T-helper 2 cell treated with Interferon-gamma antibody and Interleukin-4, amounts not matched to agents 5 μg/mL and 100 μg/mL, for 36 hours (primary cell): Measurements from ENCODE around the gene PIK3C2A.

ENCODE experiments used
- DNase-seq: peaks from one replicate; pipeline ENCODE4 v3.0.0; 2021; ENCODE audit warnings: low spot score
- H3K27ac Mint-ChIP-seq: one replicate; pipeline ENCODE4 v1.8.0; 2021; ENCODE audit warnings: mild to moderate bottlenecking, mixed read lengths
- H3K27me3 Mint-ChIP-seq: one replicate; pipeline ENCODE4 v1.8.0; 2021; ENCODE audit warnings: low read depth, mixed read lengths
- H3K36me3 Mint-ChIP-seq: one replicate; pipeline ENCODE4 v1.8.0; 2021; ENCODE audit warnings: low read depth, mixed read lengths
- H3K4me1 Mint-ChIP-seq: one replicate; pipeline ENCODE4 v1.8.0; 2021; ENCODE audit warnings: low read depth, mixed read lengths
- H3K4me3 Mint-ChIP-seq: one replicate; pipeline ENCODE4 v1.8.0; 2022; ENCODE audit warnings: mild to moderate bottlenecking, moderate library complexity, mixed read lengths
- H3K9me3 Mint-ChIP-seq: one replicate; pipeline ENCODE4 v1.8.0; 2021; ENCODE audit warnings: mixed read lengths

PIK3C2A gene

DNA sequence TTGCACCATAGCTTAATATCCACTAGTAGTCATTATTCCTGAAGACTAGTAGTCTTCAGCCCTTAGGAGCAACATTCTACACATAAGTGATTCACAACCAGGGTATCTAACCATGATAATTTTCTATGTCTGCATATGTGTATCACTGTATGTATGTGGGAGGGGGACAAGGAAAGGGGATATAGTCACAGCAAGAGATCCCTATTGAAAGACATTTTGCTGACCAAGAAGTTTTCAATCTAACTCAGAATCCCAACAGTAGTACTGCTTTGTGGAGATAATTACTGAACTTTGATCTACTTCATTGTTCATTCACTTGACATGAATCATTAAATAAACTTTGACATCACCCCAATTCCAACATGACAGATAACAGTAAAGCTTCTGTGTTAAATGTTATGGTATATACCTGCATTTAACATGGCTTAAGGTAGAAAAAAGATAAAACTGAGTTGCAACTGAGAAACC, 10.3 kb downstream of the PIK3C2A start:
- no peaks in the 10 kb centered on the region for H3K4me1 Mint-ChIP-seq
- no peaks in the 10 kb centered on the region for H3K27me3 Mint-ChIP-seq
- no peak overlapping the region for H3K4me3 Mint-ChIP-seq
- H3K36me3 Mint-ChIP-seq, result peaks cover 8% of the 10 kb centered on the region
- no peak overlapping the region for H3K27ac Mint-ChIP-seq
- no peak for DNase-seq
- H3K9me3 Mint-ChIP-seq, result no peaks in the 10 kb centered on the region

DNA sequence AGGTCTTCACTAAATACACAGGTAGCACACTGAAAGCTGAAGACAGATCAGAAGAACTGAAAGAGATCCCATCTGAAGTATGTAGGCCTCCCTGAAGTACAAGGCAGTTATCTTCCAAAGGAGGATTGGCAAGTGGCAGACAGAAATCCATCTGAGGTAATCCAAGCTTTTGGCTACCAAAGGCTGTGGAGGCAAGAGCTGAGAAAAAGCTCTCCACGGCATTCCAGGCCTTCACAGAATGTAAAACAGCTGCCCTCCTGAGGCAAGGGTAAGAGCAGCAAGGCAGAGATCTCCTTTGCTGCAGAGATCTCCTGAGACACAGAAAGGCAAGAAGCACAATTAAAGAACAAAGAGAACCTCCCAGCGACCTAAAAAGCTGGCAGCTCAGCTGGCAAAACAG, 19.1 kb downstream of the PIK3C2A start:
- Mint-ChIP-seq H3K9me3 (no peaks in the 10 kb centered on the region), H3K27me3 (no peaks in the 10 kb centered on the region), H3K36me3 (peaks cover 7% of the 10 kb centered on the region), H3K27ac (no peak overlapping the region), H3K4me3 (no peak overlapping the region), H3K4me1 (no peaks in the 10 kb centered on the region)
- no peak for DNase-seq

DNA sequence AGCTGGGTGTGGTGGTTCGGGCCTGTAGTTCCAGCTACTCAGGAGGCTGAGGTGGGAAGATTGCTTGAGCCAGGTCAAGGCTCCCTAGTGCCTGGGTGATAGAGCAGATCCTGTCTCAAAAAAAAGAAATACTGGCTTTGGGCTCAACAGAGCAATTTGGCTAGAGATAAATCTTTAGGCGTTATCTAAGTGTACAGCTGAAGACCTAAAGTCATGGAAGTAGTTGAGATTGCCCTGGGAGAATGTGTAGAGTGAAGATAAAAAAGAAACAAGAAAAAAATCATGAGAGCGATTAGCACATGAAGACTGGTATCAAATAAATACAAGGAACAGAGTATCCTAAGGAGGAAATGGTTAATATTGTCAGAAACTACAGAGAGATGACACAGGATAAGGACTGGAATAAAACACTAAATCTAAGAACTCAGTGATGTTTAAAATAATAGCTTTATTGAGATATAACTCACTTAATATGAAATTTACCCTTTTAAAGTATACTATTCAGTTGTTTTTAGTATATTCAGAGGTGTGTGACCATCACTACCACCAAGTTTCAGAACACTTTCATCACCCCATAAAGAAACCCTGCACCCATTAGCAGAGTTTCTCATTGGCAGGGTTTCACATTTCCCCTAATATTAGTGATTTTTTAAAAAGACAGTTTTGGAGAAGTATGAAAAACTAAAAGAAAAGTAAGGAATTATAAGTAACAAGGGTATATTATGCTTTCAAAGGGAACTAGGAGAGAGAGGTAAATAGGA, 20.7 kb downstream of the PIK3C2A start:
- no peak overlapping the region for H3K27ac Mint-ChIP-seq
- H3K4me3 Mint-ChIP-seq, result no peak overlapping the region

DNA sequence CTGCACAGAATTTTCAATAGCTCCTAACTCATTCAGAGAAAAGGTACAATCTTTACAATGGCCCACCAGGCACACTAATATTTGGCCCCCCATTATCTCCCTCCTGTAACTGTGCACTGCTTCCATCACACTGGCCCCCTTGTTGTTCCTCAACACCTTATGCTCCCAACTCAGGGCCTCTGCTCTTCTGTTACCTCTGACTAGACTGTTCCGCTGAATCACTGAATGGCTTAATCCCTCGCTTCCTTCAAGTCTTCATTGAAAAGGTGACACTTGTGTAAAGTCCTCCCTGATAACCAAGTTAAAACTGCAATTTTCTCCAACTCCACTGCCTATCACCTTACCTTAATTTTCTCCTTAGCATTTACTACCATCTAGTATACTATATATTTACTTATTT, 21.8 kb downstream of the PIK3C2A start:
- Mint-ChIP-seq H3K4me1 (no peaks in the 10 kb centered on the region), H3K4me3 (no peak overlapping the region), H3K9me3 (no peaks in the 10 kb centered on the region), H3K27me3 (no peaks in the 10 kb centered on the region), H3K27ac (no peak overlapping the region), H3K36me3 (peaks cover 4% of the 10 kb centered on the region)
- no peak for DNase-seq

More for the DNA sequence above, 20.7 kb downstream of the PIK3C2A start:
- Mint-ChIP-seq H3K27me3 (no peaks in the 10 kb centered on the region), H3K4me1 (no peaks in the 10 kb centered on the region), H3K36me3 (peaks cover 4% of the 10 kb centered on the region), H3K9me3 (no peaks in the 10 kb centered on the region)
- DNase-seq, result no peak

DNA sequence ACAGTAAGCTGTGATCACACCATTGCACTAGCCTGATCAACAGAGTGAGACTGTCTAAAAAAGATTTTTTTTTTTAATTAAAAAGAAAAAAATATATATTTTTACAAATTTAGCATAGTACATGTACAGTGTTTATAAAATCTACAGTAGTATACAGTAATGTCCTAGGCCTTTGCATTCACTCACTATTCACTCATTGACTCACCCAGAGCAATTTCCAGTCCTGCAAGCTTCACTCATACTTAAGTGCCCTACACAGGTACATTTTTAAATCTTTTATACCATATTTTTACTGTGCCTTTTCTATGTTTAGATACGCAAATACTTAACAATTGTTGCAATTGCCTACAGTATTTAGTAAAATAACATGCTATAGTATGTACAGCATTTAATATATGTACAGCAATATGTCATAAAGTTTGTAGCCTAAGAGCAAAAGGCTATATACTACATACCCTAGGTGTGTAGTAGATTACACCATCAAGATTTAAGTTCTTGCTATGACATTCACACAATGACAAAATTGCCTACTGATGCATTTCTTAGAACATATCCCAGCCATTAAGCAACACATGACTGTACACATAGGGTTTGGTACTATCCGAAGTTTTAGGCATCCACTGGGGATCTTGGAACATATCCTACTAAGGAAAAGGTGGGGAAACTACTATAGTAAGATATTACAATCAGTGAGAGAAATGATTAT, 22.8 kb downstream of the PIK3C2A start:
- H3K27ac Mint-ChIP-seq, result no peak overlapping the region
- no peak for DNase-seq
- H3K9me3 Mint-ChIP-seq, result no peaks in the 10 kb centered on the region
- H3K36me3 Mint-ChIP-seq, result no peaks in the 10 kb centered on the region
- no peaks in the 10 kb centered on the region for H3K4me1 Mint-ChIP-seq
- no peak overlapping the region for H3K4me3 Mint-ChIP-seq
- no peaks in the 10 kb centered on the region for H3K27me3 Mint-ChIP-seq

DNA sequence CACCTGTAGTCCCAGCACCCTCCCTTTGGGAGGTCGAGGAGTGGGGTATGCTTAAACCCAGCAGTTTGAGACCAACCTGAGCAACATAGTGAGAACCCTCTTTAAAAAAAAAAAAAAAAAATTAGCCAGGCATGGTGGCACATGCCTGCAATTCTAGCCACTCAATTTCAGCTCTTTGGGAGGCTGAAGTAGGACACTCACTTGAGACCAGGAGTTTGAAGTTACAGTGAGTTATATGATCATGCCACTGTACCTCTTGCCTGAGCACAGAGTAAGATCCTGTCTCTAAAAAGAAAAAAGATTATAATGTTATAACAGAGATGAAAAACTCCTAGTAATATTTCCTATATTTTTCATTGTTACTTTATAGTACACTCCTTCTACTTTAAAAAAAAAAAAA, 23.9 kb downstream of the PIK3C2A start:
- no peak for DNase-seq
- H3K4me1 Mint-ChIP-seq, result no peaks in the 10 kb centered on the region
- no peak overlapping the region for H3K4me3 Mint-ChIP-seq
- no peak overlapping the region for H3K27ac Mint-ChIP-seq
- H3K36me3 Mint-ChIP-seq, result no peaks in the 10 kb centered on the region
- H3K27me3 Mint-ChIP-seq, result no peaks in the 10 kb centered on the region
- H3K9me3 Mint-ChIP-seq, result no peaks in the 10 kb centered on the region

DNA sequence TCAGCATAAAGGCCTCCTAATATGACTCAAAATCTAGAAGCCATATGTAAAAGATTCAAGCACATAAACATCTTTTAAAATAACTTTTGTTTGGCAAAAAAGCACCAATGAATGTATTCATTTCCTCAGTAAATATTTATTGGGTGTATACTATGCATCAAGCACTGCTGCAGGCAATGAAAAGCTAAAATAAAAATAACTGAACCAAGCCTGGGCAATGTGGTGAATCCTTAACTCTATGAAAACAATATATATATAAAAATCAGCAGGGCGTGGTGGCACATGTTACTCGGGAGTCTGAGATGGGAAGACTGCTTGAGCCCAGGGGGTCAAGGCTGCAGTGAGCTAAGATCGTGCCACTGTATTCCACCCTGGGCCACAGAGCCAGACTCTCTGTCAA, 27.8 kb downstream of the PIK3C2A start:
- Mint-ChIP-seq H3K4me1 (no peaks in the 10 kb centered on the region), H3K36me3 (no peaks in the 10 kb centered on the region), H3K9me3 (no peaks in the 10 kb centered on the region), H3K27ac (no peak overlapping the region), H3K27me3 (no peaks in the 10 kb centered on the region), H3K4me3 (no peak overlapping the region)
- no peak for DNase-seq

DNA sequence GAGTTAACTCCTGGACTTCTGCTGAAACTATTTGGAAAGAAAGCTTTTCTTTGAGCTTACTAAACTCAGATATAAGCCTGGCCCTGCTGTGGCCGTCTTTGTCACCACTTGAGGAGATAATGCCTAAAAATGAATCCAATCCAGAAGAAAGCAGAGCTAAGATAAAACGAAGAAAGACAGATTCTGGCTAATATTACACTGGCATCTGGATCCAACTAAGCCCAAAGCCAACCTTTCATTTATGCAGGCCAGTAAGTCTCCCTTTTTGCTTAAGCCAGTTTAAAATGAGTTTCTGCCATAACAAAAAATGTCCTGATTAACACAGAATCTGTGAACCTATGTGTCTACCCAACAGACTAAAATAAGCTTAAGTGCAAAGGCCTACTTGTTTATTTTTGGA, 34.5 kb downstream of the PIK3C2A start:
- Mint-ChIP-seq H3K36me3 (peaks cover 10% of the 10 kb centered on the region), H3K27ac (no peak overlapping the region), H3K4me1 (no peaks in the 10 kb centered on the region), H3K27me3 (no peaks in the 10 kb centered on the region), H3K9me3 (no peaks in the 10 kb centered on the region), H3K4me3 (no peak overlapping the region)
- DNase-seq, result no peak

DNA sequence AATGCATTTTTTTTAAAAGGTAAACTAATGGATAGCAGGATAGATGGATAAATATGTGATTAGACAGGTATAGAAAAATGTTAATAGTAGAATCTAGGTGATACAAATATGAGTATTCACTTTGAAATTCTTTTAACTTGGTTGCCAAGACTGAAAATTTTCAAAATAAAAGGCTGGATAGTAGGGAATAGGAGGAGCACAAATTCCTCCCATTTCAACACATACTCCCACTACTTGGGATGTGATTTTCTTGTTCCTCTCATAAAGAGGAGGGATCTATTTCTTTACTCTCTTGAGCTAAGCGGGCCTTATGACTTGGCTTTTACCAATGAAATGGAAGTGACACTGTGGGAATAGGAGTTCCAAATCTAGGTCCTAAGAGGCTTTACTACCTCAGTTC, 35.9 kb downstream of the PIK3C2A start:
- Mint-ChIP-seq H3K36me3 (peaks cover 13% of the 10 kb centered on the region), H3K27me3 (no peaks in the 10 kb centered on the region), H3K4me3 (no peak overlapping the region), H3K4me1 (no peaks in the 10 kb centered on the region), H3K9me3 (no peaks in the 10 kb centered on the region), H3K27ac (no peak overlapping the region)
- DNase-seq, result no peak

DNA sequence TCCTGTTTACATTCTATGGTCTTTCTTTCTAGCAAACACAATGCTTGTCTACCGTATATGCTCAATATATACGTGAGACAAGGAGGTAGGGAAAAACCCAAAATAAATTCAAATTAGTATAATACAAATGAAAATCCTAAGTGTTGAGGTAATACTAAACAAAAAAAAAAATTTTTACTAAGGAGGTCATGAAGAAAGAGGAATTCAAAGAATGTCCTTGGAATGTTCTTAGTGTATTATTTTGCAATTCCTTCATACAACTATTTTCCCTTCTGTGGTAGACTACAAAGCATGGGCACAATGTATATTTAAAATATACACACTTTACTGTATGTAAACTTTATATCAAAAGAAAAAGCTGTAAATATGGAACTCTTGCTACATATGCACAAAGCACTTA, 36.4 kb downstream of the PIK3C2A start:
- H3K9me3 Mint-ChIP-seq, result no peaks in the 10 kb centered on the region
- H3K27me3 Mint-ChIP-seq, result no peaks in the 10 kb centered on the region
- no peak for DNase-seq
- H3K36me3 Mint-ChIP-seq, result peaks cover 13% of the 10 kb centered on the region
- H3K27ac Mint-ChIP-seq, result no peak overlapping the region
- no peaks in the 10 kb centered on the region for H3K4me1 Mint-ChIP-seq
- no peak overlapping the region for H3K4me3 Mint-ChIP-seq

DNA sequence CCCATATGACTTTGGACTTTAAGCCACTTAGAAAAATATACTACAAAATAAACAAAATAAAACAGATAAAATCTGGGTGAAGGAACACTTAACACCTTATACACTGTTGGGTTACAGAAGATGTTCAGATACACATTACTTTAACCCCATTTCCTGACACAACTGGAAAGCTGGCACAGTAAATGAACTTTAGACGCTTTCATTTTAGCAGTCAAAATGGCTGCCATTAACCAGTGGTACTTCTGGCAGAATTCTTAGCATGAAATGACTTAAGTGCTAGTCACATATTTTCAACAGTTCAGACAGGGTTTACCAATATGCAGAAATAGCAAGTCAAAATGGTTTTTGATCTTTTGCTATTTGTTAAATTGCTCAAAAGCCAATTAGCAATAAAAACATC, 37.9 kb downstream of the PIK3C2A start:
- no peak overlapping the region for H3K4me3 Mint-ChIP-seq
- peaks cover 13% of the 10 kb centered on the region for H3K36me3 Mint-ChIP-seq
- no peaks in the 10 kb centered on the region for H3K4me1 Mint-ChIP-seq
- no peaks in the 10 kb centered on the region for H3K27me3 Mint-ChIP-seq
- H3K9me3 Mint-ChIP-seq, result no peaks in the 10 kb centered on the region
- H3K27ac Mint-ChIP-seq, result no peak overlapping the region
- no peak for DNase-seq

DNA sequence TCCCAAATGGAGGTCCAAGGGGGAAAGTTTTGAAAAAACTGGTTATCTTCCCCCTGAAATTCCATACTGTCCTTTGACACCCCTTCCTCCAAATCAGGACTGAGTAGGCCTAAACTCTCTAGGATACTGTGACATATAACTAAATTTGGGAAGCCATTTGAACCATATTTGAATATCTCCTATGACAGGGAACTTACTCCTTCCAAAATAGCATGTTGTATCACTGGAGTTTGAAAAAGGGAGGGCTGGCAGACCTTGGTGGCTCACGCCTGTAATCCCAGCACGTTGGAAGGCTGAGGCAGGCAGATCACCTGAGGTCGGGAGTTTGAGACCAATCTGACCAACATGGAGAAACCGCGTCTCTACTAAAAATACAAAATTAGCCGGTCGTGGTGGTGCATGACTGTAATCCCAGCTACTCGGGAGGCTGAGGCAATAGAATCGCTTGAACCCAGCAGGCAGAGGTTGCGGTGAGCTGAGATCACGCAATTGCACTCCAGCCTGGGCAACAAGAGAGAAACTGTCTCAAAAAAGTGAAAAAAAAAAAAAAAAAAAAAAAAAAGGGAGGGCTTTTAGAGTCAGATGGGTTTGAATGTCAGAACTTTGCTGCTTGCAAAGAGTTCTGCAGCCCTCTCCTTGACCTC, 42.4 kb downstream of the PIK3C2A start:
- peaks cover 13% of the 10 kb centered on the region for H3K36me3 Mint-ChIP-seq
- H3K27ac Mint-ChIP-seq, result no peak overlapping the region
- no peaks in the 10 kb centered on the region for H3K9me3 Mint-ChIP-seq
- peaks cover 17% of the 10 kb centered on the region for H3K4me1 Mint-ChIP-seq
- no peak overlapping the region for H3K4me3 Mint-ChIP-seq
- no peaks in the 10 kb centered on the region for H3K27me3 Mint-ChIP-seq
- no peak for DNase-seq

DNA sequence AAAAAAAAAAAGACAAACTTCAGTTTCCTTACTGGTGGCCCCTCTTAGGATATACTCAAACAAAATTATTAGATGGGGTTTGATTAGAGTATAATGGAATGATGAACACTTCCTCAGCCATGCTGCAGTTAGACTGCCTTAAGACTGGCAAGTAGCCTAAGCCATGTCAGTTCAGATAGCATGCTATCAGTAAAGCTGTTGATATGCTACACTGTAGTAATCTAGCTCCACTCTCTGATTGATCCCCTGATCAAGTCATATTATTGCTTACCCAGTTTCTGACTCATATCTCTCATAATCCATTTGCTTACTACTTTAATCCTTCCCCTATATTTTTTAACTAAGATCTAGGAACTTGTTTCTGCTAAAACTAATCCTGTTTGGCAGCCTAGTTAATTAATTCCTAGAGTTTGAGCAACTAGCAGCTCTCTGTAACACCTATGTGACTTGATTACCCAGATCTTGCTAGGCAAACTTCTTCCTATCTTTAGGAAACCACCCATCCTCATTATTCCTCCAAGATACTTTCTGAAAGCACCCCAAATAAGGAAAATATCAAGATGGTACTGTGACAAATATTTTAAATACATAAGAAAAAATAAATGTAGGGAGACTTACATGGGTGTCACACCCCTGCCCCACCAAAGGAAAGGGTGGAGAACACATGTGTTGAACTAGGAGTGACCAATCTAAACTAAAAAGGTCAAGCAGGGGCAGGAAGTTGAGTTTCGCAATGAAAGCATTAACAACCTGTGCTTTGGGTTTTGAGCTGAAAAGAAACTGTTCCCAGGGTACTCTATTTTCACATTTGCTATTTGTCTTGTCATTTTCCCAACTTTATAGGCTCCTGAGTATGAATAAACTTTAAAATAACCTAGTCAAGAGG, 43.2 kb downstream of the PIK3C2A start:
- Mint-ChIP-seq H3K27ac (no peak overlapping the region), H3K27me3 (no peaks in the 10 kb centered on the region), H3K9me3 (no peaks in the 10 kb centered on the region), H3K36me3 (peaks cover 12% of the 10 kb centered on the region), H3K4me3 (no peak overlapping the region), H3K4me1 (peaks cover 22% of the 10 kb centered on the region)
- no peak for DNase-seq
